AG20443 (cell line): ENCODE measurements around the gene TRIM27.
"Not testable (repeated sequence)": the region's sequence is repeated elsewhere in the genome, so short reads cannot be mapped to it uniquely, and the experiment has no call there.

Experiments used
- DNase-seq: peaks from one replicate; pipeline ENCODE4 v3.0.0; 2012; ENCODE audit warnings: low spot score, mixed read lengths

The TRIM27 gene

GRCh38 chr6:28941684-28942448, 18.1 kb upstream of the TRIM27 start:
- DNase-seq: peak; percentile 44

DNA sequence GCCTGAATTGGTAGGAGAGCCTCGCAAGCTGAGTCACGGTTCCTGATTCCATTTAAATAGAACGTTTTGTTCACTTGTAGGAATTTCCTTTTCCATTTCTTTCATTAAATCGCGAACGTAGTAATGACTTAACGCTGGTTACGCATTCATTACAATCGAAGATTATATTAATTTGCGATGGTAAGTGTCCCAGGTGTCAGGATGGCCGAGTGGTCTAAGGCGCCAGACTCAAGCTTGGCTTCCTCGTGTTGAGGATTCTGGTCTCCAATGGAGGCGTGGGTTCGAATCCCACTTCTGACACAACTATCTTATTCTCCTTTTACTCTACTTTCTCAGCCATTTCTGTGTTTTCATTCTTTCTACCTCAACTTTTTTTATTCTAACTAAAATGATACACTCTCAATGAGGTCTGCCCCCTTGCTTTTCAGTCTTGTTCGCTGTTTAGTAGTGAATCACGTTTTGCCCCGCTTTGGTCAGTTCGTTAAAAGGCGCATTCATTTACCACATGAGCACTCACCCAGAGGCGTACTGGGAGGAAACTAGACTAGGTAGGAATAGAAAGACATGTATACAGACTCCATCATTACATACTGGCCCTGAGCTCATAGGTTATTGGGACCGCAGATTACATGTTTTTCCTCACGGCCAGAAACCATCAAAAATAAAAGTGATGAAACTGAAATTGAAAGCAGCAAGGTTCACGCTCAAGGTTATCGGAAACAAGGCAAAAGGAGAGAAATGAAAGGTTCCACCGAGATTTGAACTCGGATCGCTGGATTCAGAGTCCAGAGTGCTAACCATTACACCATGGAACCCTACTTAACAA, 17.3 kb upstream of the TRIM27 start:
- DNase-seq: peak; percentile 56

DNA sequence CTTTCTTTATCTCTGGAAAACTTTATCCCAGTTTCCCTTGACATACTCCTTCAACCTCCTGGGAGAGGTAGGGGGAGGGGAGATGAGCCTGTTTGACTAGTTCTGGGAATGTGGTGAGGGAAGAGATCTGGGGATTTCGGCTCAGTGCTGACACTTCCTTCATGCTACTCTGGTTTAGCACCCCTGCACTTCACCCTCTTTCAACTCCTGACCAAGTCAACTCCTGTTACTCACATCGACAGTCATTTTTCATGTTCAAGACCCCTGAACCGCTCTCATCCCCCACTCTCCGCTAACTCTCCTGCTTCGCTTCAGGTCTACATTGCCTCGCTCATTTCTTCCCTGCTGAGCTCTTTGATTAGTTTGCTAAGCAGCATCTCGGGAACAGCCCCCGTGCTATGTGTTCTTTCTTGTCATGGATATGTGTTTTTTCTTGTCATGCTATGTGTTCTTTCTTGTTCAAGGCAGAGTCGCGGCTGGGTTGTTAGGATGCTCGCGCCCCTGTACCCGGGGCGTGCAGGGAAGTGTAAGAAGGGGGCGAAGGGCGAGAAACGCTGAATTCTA, 16.6 kb upstream of the TRIM27 start:
- DNase-seq: peak; percentile 44

DNA sequence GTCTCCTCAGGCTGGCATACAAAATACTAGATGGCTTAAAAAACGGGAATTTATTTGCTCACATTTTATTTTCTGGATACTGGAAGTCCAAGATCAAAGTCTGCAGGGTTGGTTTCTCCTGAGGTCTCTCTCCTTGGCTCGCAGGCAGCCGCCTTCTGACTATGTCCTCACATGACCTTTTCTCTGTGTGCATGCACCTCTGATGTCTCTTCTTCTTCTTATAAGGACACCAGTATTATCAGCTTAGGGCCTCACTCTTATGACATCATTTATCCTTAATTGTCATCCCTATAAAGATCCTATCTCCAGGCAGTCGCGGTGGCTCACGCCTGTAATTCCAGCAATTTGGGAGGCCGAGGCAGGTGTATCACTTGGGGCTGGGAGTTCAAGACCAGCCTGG, 9.3 kb upstream of the TRIM27 start:
- no peak for DNase-seq

DNA sequence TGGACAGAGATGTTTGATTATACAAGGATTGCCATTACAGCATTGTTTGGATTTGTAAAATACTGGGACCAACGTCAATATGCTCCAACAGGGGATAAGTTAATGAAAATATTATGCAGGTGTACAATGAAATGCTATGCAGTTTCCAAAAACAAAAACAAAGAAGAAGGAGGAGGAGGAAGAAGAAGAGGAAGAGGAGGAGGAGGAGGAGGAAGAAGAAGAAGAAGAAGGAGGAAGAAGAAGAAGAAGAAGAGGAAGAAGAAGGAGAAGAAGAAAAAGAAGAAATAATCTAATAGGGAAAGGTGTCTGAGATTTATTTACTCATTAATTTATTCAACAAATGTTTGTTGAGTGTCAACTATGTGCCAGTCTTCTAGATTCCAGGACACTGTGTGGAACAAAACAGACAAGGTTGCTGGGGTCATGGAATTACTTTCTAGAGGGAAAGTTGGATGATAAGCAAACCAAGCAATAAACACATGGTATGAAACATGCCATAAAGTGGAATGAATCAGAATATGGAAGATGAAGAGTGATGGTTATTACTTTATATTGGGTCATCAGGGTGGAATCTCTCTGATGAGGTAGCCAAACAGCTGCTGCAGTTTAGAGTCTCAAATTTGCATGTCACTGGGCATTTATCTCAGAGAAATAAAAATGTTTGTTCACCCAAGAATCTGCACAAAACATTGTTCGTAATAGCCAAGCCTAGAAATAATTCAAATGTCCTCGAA, 6.3 kb upstream of the TRIM27 start:
- DNase-seq: peak; percentile 17

DNA sequence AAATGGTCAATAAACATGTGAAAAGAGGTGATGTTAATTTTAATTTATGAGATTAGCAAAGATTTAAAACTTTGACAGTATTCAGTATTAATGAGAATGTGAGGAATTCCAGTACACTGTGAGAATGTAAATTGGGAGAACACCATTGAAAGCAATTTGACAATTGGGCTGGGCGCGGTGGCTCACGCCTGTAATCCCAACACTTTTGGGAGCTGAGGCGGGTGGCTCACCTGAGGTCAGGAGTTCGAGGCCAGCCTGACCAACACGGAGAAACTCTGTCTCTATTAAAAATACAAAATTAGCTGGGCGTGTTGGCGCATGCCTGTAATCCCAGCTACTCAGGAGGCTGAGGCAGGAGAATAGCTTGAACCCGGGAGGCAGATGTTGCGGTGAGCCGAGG, 5.6 kb upstream of the TRIM27 start:
- not testable (repeated sequence) for DNase-seq

DNA sequence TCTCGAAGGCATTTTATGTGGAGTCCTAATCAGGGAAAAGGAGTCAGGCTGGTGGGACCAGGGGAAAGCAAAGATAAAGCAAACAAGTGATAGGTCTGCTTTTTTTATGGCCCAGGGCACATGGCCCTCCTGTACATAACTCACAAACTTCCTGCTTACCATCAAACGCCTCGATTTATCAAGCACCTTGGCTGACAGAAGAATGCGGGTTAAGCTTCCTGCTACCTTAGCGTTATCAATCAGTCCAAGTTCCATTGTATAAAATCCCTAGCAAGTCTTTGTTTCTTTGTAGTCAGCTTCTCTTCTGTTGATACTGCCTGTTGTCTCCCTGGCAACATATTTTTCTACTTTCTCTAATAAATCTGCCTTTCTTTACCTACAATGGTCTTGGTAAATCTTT, 4.1 kb upstream of the TRIM27 start:
- no peak for DNase-seq

GRCh38 chr6:28922821-28923317, 916 bp downstream of the TRIM27 start:
- DNase-seq: peak; percentile 47

DNA sequence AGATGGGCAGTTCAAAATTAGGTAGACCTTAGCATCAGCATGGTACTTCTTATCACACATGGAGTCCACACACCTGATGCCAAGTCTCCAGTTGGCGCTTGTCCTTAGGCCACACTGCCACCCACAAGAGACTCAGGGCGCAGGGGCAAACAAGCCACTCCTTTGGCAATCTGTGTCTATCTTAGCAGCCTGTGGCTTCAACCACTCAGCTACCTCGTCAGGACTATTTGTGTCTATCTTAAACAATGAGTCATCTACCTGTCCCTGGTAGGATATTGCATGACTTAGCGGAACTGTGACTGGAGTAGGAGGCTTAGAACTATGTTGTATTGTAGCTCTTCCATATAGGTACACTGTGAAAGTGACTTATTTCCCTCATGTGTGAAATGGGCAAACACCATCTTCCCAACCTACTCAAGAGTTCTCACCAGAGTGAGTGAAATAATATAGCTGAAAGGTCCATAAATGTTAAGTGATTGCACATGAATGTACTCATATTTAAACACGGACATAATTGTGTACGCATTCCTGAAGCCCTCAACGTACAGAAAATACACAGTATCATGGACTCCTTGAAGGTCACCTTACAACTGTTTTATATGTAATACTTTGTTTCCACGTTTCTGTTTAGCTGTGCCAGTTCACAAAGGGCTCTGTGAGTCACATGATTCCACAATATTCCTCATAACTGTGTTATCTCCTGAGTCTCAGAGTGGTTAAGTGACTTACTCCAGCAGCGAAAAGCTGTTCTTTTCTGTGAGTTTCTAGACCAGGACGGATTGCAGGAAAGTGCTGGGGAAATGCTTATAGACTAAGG, 1.6 kb downstream of the TRIM27 start:
- DNase-seq: peak; percentile 21

DNA sequence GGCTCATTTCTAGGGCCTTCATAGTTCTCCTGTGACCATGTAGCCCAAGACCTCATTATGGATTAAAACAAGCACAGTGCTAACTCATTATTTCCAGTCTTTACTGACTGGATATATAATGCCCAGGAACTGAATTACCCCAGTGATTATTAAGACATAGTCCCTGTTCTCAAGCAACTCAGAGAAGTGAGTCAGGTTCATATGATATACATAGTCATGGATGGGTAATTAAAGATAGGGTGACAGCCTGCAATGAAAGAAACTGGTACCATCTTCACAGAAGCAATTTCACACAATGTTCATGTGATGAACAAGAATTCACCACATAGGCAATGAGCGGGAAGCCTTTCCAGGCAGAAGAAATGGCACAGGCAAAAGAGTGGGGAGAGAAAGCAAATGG, 3.5 kb downstream of the TRIM27 start:
- no peak for DNase-seq

DNA sequence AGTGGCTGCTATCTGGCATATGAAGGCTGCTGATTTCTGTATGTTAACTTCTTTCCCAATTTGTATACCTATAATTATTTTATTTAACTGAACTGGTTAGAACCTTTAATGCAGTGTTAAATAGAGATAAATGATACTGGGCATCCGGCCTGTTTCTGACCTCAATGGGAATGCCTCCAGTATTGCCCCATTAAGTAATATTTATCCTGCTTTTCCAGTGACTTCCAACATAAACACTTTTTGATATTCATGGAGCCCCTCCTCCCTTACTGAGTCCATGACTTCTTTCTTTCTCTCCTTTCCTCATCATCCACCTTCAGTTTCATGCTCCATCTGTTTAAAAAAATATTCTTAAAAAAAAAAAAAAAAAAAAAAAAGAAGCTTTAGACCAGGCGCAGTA, 8.8 kb downstream of the TRIM27 start:
- no peak for DNase-seq

- no peak for DNase-seq
Observed at GRCh38 chr6:28910901-28911690, 12.7 kb downstream of the TRIM27 start.

- peak; percentile 72 for DNase-seq
Observed at GRCh38 chr6:28907394-28907793, 16.4 kb downstream of the TRIM27 start.

DNA sequence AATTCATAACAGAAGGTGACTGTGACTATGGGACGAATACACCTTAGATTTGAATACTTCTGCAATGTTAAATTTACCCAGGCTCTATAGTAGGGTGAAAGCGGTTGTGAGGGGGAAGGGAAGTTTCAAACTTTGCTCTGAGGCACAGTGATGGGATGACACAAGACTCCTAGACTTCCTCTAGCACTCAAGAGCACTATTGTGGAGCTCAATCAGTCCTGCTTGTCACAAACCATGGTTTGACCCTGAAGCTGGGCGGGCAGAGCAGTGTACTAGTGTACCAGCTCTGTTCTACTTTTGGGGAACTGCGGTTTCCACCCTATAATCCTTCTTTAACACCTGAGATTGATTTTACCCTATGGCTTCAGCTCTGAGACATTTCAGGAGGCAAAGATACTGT, 17.1 kb downstream of the TRIM27 start:
- no peak for DNase-seq

DNA sequence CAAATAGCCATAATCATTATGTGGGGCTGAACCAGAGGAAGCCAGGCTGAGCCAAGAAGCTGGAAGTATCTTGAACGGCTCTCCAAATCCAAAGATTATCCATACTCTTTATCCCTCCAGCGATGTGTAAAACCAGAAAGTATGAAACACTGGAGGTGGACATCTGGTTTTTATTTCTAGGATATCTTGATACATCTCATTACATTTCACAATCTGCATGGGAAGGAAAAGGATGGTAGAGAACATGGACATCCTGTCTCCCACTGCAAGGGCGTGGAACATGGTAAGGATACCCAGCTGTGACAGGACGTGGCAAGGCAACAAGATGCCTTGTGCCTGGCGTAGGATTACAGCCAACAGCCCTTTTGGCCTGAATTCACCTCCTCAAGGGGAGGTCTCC, 20.1 kb downstream of the TRIM27 start:
- no peak for DNase-seq

DNA sequence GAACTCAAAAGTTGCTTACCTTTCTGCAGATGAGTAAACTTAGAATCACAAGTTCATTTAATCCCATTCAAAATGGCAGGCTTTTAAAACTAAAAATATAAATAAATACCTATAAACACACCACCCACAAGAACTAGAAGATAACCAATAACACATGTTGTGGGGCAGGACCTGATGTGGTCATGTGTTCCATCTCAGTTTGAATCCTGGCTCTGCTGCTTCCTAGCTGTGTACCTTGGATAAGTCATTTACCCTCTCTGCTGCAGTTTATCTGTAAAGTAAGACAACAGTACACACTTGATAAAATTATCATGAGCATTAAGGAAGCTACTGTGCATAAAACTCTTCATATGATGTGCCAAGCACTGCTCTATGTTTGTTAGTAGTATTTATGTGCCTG, 22.0 kb downstream of the TRIM27 start:
- DNase-seq: no peak

GRCh38 chr6:28900577-28901256, 23.1 kb downstream of the TRIM27 start:
- DNase-seq: no peak

DNA sequence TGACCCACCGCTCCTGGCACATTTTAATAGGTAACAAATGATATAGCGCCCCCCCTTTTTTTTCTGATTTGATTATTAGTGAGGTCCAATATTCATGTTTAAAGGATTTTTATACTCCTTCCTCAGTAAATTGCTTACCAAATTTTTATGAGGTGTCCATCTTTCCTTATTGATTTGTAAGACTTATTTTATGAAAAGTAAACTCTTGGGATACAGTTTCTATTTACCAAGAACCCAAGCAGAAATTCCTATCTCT, 25.1 kb downstream of the TRIM27 start:
- DNase-seq: no peak

DNA sequence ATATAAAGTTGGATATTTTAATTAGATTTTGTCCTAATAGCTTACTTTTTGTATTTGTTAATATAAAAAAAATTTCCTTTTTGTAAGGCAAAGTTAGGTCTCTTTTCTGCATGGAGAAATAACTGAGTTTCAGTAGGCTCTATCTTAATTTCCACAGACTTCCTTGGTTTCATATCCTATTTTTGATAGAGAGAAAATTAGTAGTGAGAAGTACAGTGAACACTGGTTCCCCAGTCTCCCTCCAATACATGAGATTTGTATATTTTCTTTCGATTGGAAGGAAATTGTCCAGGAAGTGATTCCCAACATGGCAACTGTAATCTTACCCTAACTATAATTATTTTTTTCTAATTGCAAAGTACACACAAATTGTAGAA, 26.4 kb downstream of the TRIM27 start:
- DNase-seq: no peak
